Hepatocyte (in vitro differentiated cells): ENCODE measurements around the gene ZNF544. TPM values are rescaled to one million over a fixed set of nuclear protein-coding genes. Genes with fewer than 3 reads are reported as not detected.

Experiments
- DNase-seq: peaks from one replicate; pipeline ENCODE4 v3.0.0-alpha.2; 2016; ENCODE audit warnings: low spot score
- H2AFZ ChIP-seq: fragments of 200-600 bp; sonication (generic); 2 replicates; pipeline ENCODE4 v1.6.0; 2016; ENCODE audit warnings: antibody characterized with exemption, mild to moderate bottlenecking
- H3K27ac ChIP-seq: fragments of 200-600 bp; sonication (generic); 2 replicates; pipeline ENCODE4 v1.5.1; 2016; ENCODE audit warnings: mild to moderate bottlenecking
- H3K27me3 ChIP-seq: fragments of 200-600 bp; sonication (generic); 2 replicates; pipeline ENCODE4 v1.6.1; 2016
- H3K36me3 ChIP-seq: fragments of 200-600 bp; sonication (generic); replicated peaks from 2 replicates; pipeline ENCODE4 v1.5.1; 2016; ENCODE audit warnings: low read depth; ENCODE audit not compliant: insufficient read depth
- H3K4me1 ChIP-seq: fragments of 200-600 bp; sonication (generic); 2 replicates; pipeline ENCODE4 v1.5.1; 2016; ENCODE audit warnings: mild to moderate bottlenecking, moderate library complexity; ENCODE audit not compliant: insufficient read depth
- H3K4me2 ChIP-seq: fragments of 200-600 bp; sonication (generic); 2 replicates; pipeline ENCODE4 v1.6.0; 2016
- H3K4me3 ChIP-seq: fragments of 200-600 bp; sonication (generic); 2 replicates; pipeline ENCODE4 v1.5.1; 2016; ENCODE audit warnings: mild to moderate bottlenecking
- H3K79me2 ChIP-seq: fragments of 200-600 bp; sonication (generic); 2 replicates; pipeline ENCODE4 v1.6.0; 2017; ENCODE audit warnings: mild to moderate bottlenecking
- H3K9me2 ChIP-seq: fragments of 200-600 bp; sonication (generic); replicated peaks from 2 replicates; pipeline ENCODE4 v1.6.0; 2017; ENCODE audit warnings: mild to moderate bottlenecking; ENCODE audit not compliant: insufficient read depth
- H3K9me3 ChIP-seq: fragments of 200-600 bp; sonication (generic); 2 replicates; pipeline ENCODE4 v1.5.1; 2016; ENCODE audit warnings: low read depth, mild to moderate bottlenecking
- H4K20me1 ChIP-seq: fragments of 200-600 bp; sonication (generic); 2 replicates; pipeline ENCODE4 v1.6.0; 2016; ENCODE audit warnings: mild to moderate bottlenecking; ENCODE audit not compliant: insufficient read depth, poor library complexity, severe bottlenecking
- EZH2 ChIP-seq: fragments of 200-600 bp; sonication (generic); IDR thresholded peaks from 2 replicates; pipeline ENCODE4 v1.6.1; 2016; ENCODE audit warnings: antibody characterized with exemption, mild to moderate bottlenecking, borderline replicate concordance
- EZH2phosphoT487 ChIP-seq: fragments of 200-600 bp; sonication (generic); IDR thresholded peaks from one replicate; pipeline ENCODE4 v1.6.1; 2018; ENCODE audit warnings: antibody characterized with exemption, mild to moderate bottlenecking, low read depth, moderate library complexity; ENCODE audit not compliant: unreplicated experiment, severe bottlenecking
- WGBS: methylation state at CpG from one replicate; pipeline ENCODE4 v1.1.6; 2016; ENCODE audit warnings: low lambda C conversion rate; ENCODE audit errors: missing lambda C conversion rate; 5-methylcytosine and 5-hydroxymethylcytosine counted together
- polyA plus RNA-seq: library from polyadenylated mRNA; unstranded; fragments of >200 nt; fragmentation: Nextera tagmentation; extraction: Ambion mirVana; gene quantifications from 2 replicates; pipeline ENCODE4 v1.2.1, GENCODE V29; 2016
- total RNA-seq: library from RNA; depleted of rRNA; stranded (reverse); fragments of >200 nt; gene quantifications from 2 replicates; pipeline ENCODE4 v1.2.3, GENCODE V29; 2014
- TF ChIP-seq, protein P1 (sequence below): fragments of 200-600 bp; sonication (generic); IDR thresholded peaks from 2 replicates; pipeline ENCODE4 v1.5.1; 2016; ENCODE audit warnings: antibody characterized with exemption, mild to moderate bottlenecking; ENCODE audit not compliant: poor library complexity

ZNF544 gene
- total and polyA plus RNA-seq, 2 experiments from 2014 or later: 17.2 to 34.1 TPM

DNA sequence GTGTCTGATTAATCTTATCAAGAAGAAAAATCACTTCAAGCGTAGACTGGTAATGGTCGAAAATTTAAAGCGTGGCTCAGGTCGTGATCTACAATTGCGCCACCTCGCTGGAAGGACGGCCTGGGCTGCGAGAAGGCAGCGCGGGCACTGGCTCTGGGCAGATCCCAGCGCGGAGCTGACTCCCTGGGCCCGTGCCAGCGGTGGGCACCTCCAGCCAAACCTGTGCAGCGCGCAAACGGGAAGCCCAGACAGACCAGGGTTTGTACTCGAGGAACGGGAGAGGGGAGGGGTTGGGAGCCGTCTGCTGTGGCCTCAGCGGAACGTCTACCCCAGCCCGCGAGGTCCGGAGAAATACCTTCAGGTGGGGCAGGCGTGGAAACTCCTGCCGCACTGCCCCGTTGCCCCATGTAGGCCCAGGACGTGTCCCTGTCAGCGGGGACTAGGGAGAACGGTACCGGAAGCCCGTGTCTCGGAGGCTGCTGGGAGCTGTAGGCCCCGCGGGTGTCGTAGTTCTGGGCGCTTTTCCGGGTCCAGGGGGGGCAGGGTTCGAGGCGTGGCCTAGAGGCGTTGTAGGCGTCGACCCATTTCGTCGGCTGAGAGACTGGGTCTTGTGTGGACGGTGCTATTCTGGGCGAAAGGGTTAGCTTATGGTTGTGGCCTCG, 24.8 kb upstream of the ZNF544 start:
- Histone ChIP-seq H3K36me3 (peaks cover 22% of the 10 kb centered on the region), H3K9me2 (no peaks in the 10 kb centered on the region), H3K79me2 (peaks cover 2% of the 10 kb centered on the region), H3K9me3 (peaks cover 73% of the 10 kb centered on the region), H3K4me3 (no peak overlapping the region), H3K27ac (no peak overlapping the region), H2AFZ (no peak overlapping the region), H3K4me2 (no peak overlapping the region), H3K4me1 (no peaks in the 10 kb centered on the region), H3K27me3 (no peaks in the 10 kb centered on the region), H4K20me1 (no peaks in the 10 kb centered on the region)
- 99% methylated on average over 46 of the region's 49 CpGs for WGBS
- TF ChIP-seq EZH2phosphoT487 (no peak), EZH2 (no peak)
- TF ChIP-seq, protein P1, sequence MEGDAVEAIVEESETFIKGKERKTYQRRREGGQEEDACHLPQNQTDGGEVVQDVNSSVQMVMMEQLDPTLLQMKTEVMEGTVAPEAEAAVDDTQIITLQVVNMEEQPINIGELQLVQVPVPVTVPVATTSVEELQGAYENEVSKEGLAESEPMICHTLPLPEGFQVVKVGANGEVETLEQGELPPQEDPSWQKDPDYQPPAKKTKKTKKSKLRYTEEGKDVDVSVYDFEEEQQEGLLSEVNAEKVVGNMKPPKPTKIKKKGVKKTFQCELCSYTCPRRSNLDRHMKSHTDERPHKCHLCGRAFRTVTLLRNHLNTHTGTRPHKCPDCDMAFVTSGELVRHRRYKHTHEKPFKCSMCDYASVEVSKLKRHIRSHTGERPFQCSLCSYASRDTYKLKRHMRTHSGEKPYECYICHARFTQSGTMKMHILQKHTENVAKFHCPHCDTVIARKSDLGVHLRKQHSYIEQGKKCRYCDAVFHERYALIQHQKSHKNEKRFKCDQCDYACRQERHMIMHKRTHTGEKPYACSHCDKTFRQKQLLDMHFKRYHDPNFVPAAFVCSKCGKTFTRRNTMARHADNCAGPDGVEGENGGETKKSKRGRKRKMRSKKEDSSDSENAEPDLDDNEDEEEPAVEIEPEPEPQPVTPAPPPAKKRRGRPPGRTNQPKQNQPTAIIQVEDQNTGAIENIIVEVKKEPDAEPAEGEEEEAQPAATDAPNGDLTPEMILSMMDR: no peak
- DNase-seq: no peak

DNA sequence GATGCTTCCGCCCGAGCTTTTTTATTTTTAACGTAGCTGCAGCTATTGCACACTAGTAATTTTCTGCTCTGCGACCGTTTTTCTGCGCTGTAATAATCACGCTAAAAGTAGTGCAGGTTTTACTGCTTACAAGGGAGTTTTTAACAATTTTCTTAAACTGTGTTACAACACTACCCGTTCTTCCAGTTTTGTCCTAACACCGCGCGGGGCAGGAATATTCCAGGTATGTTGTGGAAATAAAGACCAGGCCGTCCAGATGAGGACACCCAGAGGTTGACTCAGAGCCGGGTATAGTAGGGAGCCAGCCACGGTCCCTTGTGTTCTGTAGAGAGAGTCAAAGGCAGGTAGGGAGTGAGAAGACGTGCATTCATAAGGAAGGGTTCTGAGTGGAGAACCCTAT, 24.1 kb upstream of the ZNF544 start:
- H3K27me3 ChIP-seq: no peaks in the 10 kb centered on the region
- H3K4me3 ChIP-seq: no peak overlapping the region
- peaks cover 69% of the 10 kb centered on the region for H3K9me3 ChIP-seq
- H3K27ac ChIP-seq: no peak overlapping the region
- H3K4me1 ChIP-seq: no peaks in the 10 kb centered on the region
- H4K20me1 ChIP-seq: no peaks in the 10 kb centered on the region
- no peak overlapping the region for H3K4me2 ChIP-seq
- no peak for TF ChIP-seq EZH2phosphoT487
- TF ChIP-seq, protein P1: no peak
- TF ChIP-seq EZH2: no peak
- peaks cover 17% of the 10 kb centered on the region for H3K36me3 ChIP-seq
- over 99% methylated on average over 15 of the region's 15 CpGs for WGBS
- no peak for DNase-seq
- H2AFZ ChIP-seq: no peak overlapping the region
- H3K79me2 ChIP-seq: peaks cover 2% of the 10 kb centered on the region
- H3K9me2 ChIP-seq: no peaks in the 10 kb centered on the region

DNA sequence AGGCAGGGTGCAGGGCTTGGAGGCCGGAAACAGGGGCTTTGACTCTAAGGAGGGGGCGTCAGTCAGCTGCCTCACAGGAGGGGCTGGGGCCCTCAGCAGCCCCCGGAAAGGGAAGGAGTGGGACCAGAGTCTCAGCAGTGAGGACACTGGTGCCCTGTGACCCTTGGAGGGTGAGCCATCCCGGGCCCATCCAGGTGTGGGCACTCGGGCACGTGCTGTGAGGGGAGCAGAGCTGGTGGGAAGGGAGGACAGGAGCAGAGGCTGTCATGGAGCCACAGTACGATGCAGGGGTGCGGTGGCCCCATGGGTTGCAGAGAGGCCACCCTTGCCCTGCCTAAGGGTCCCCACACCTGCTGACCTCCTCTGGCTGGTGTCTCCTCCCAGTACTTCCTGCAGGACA, 19.1 kb upstream of the ZNF544 start:
- no peak overlapping the region for H3K4me2 ChIP-seq
- no peak overlapping the region for H3K4me3 ChIP-seq
- H4K20me1 ChIP-seq: no peaks in the 10 kb centered on the region
- no peak overlapping the region for H3K27ac ChIP-seq
- no peaks in the 10 kb centered on the region for H3K4me1 ChIP-seq
- H3K79me2 ChIP-seq: no peaks in the 10 kb centered on the region
- H3K9me2 ChIP-seq: no peaks in the 10 kb centered on the region
- TF ChIP-seq EZH2 (no peak), EZH2phosphoT487 (no peak)
- TF ChIP-seq, protein P1: no peak
- H3K36me3 ChIP-seq: peaks cover 35% of the 10 kb centered on the region
- H3K9me3 ChIP-seq: peaks cover 75% of the 10 kb centered on the region
- DNase-seq: no peak
- H3K27me3 ChIP-seq: no peaks in the 10 kb centered on the region
- over 99% methylated on average over 8 of the region's 8 CpGs for WGBS
- no peak overlapping the region for H2AFZ ChIP-seq
